HG02973 (cell line): ENCODE measurements around the gene BCL11B.

ENCODE experiments used
- ATAC-seq: cut with Tn5 transposase; IDR thresholded peaks from one replicate; pipeline ENCODE4 v1.9.1; 2021; ENCODE audit warnings: moderate library complexity; ENCODE audit not compliant: unreplicated experiment

The BCL11B gene

DNA sequence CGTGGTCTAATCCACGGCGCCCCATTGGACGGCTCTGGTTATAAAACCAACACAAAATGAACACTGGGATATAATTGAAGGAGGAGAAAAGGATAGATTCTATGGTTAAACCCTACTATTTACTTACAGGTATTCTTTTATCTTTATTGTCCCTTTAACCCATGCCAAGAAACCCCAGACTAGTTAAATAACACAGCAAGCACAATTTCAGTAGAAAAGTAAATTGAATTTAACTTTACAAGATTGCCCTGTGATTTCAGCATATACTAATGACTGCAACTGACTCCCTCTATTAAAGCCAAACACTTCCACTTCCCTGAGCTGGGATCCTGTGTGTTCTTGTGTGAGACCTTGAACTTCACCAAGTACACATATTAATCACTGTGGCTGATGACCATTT, 45.3 kb downstream of the BCL11B start:
- no peak for ATAC-seq

DNA sequence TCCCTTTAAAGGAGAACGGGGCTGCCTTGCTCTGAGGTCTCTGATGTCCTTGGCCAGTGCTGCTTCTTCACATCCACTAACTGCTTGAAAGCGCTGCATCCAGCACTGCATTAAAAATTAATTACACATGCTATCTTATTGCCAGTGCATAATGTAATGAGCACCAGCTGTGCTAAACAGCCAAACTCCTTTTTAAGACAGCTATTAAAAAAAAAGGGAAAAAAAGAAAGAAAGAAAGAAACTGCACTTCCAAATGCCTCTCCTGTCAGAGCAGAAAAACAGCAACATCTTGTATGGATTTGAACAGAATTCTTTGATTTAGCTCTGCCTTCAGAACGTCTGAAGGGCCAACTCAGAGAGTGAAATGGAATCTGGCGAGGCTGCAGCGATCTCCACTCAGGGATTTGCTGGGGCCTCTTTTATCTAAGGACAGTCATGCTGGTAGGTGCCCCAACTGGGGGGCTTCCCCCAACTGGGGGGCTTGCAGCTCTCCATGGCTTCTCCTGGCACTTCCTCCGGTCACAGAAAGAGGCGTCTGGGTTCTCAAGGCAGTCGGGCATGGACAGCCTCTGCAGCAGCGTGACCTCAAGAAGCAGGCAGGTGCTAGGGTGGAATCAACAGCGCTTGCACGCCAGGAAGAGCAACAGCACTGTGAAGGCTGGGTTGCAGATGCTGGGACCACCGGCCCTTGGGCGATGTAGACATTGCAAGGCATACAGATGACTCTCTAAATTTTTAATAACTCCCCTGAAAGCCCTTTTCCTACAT, 46.4 kb downstream of the BCL11B start:
- ATAC-seq = no peak

- ATAC-seq = no peak
These were observed 47.0 kb downstream of the BCL11B start for GRCh38 chr14:99224948-99225347.

GRCh38 chr14:99224116-99224910, 47.7 kb downstream of the BCL11B start:
- ATAC-seq = no peak

- no peak for ATAC-seq
These were observed 50.6 kb downstream of the BCL11B start for GRCh38 chr14:99221445-99221844.

DNA sequence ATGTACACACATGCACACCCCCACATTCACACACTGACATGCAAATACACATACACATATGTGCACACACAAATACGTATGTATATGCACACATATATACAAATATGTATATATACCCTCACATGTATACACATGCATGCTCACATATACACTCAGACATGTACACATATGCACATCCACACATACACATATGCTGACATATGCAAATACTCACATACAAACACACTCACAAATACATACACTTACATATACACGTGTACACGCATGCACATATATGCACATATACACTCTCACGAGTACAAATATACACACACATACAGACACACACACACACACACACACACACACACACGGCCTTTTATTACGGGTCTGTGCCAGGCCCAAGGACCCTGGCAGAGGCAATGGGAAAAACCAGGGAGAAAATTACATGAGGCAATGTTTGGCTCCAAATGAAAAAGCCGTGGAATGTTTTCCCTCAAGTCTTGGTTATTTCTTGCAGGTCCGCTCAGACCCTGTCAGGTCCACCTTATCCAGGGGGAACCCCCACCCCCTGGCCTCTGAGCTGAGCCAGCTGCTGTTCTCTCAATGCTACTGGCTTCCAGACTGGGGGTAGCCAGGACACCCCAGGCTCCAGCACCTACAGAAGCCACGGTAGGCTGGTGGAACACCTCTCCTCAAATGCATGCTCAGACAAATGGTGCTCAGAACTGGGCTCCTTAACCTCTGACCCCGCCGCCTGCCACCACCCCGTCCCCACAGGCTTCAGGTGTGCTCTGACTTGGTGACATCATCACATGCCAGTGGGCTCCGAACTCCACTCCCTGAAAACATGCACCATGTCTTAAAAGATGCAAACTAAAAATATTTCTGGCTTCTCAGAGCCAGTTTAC, 54.7 kb downstream of the BCL11B start:
- no peak for ATAC-seq

DNA sequence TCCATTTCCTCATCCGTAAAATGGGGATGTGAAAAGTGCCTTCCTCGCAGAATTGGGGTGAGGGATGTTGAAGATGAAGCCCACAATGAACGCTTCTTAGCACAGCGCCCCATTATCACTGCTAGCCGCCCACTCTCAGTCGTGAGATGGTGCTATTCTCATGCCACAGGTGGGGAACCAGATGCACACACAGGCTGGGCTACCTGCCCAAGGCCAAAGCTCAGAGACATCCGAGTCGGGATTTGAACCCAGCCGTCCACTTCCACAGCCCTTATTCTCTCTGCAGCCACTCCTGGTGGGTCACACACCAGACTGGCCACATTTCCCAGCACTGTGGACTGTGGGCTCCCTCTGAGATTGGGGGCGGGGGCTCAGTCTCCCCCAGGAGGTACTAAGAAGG, 55.8 kb downstream of the BCL11B start:
- ATAC-seq = no peak

GRCh38 chr14:99215277-99215676, 56.7 kb downstream of the BCL11B start:
- ATAC-seq = no peak

DNA sequence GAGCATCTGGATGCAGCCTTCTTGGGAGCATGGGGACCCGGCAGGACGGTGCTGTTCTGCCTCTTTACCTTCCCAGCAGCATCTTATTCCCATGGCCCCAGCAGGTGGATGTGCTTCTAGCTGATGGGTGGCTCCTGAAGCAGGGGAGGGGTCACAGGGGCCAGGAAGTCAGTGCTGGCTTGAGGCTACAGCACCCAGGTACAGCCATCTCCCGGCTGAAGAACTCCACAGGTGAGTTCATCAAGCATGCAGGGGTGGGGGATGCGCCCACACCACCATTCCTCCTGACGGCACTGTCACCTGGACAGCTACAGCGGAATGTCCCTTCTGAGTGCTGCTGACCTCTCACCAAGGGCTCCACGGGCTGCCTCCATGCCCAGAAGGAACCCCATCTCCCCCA, 57.3 kb downstream of the BCL11B start:
- ATAC-seq = no peak

- no peak for ATAC-seq
These were observed 58.4 kb downstream of the BCL11B start for GRCh38 chr14:99213527-99213971.

DNA sequence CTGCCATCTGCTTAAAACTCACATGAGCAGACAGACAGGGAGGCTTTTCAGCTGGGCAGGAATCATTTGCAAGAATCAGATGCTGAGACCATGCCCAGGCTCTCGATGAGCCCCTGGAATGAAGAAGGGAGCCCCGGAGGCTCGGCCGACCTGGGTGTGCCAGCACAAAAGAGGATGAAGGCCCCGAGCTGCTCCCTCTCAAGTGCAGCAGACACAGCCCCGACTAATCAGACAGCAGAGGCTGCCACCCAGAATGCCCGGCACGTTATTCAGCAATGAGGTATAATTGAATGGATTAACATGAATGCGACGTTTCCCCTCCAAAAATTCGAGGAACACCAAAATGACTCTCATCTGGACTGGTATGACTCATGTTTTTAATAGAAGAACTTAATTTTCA, 58.9 kb downstream of the BCL11B start:
- ATAC-seq = no peak

GRCh38 chr14:99212646-99213045, 59.4 kb downstream of the BCL11B start:
- no peak for ATAC-seq

- no peak for ATAC-seq
These were observed 59.8 kb downstream of the BCL11B start for GRCh38 chr14:99212199-99212598.

DNA sequence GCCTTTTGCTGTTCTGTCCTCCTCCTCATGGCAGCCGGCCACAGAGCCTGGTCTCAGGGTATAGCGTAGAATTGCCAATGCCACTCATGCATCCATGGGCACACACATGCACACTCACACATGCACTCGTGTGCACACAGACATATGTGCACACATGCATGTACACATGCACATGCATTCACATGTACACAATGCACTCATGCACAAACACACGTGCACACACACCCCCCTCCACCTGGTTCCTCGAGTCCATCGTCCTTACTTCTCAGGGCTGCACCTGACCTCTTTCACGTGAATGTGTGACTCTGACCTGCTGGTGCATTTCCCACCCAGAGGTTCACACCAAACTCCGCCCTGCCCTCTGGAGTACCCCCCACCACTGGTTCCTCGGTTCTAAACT, 60.6 kb downstream of the BCL11B start:
- no peak for ATAC-seq

- no peak for ATAC-seq
These were observed 61.7 kb downstream of the BCL11B start for GRCh38 chr14:99210333-99210732.

GRCh38 chr14:99209409-99209808, 62.6 kb downstream of the BCL11B start:
- no peak for ATAC-seq

DNA sequence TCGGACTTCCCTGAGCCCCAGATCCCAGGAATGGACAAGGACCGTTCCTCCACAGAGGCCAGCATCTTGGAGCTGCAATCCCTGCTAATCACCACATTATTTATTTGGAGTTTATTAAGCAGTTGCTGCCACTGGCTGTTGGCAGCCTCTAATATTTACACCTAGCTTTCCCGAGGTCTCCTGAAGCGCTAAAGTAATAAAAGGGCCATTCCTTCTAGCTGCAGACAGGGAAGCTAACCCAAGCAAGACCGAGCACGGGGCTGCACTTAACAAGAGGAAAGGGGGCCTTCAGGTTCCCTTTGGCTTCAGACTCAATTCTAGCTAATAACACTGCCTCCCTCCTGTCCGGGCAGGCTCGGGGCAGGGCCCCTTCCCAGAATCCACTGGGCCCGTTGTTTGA, 63.7 kb downstream of the BCL11B start:
- ATAC-seq = no peak

DNA sequence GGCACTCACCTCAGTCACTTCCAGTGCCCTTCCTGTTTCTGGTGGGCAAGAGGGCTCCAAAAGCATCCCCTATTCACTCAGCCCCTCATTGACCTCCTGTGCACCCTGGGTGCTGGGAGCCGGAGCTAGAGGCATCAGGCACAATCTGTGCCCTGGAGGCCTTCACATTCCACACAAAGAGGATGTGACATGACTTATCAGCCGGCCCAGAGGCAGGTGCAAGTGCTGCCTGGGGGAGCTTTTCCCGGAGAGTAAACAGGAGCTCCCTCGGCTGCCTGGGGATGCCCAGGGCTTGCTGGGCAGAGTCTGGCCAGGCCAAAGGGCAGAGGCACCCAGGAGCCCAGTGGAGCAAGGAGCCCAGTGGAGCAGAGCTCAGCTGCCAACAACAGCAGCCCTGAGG, 64.5 kb downstream of the BCL11B start:
- ATAC-seq = no peak

DNA sequence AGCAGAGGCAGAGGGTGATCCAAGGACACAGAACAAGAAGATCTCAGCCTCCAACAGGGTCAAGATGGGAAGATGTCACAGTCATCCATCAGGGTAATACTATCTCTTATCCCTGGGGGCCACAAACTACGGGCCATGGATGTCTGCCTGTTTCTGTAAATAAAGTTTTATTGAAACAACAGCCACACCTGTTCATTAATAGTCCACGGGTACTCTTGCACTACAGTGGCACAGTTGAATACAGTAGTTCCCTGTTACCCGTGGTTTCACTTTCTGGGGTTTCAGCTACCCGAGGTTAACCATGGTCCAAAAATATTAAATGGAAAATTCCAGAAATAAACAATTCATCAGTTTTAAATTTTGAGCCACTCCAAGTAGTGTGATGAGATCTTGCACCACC, 65.9 kb downstream of the BCL11B start:
- ATAC-seq = no peak

GRCh38 chr14:99205086-99205688, 66.8 kb downstream of the BCL11B start:
- ATAC-seq = no peak

DNA sequence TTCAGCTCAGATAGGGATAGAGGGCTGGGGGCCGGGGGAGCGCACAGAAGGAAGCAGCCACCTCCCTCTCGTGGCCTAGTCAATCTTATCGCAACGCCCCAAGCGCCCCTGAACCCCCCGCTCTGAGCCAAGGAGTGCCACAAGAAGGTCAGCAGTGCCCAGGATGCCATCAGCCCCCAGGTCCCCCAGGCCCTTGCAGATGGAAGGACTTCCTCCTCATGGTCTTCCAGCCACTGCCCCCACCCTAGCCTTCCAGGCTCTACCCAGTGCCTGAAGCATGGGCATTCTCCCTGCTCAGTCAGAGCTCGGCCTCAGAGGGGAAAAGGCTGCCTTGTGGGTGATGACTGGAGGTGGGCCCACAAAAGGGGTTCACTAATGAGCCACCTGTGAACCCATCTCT, 68.2 kb downstream of the BCL11B start:
- no peak for ATAC-seq
